GM19238 (cell line): ENCODE results near the gene CEBPG.

Source experiments
- DNase-seq: peaks from one replicate; pipeline ENCODE4 v3.0.0; 2011; ENCODE audit warnings: low spot score; ENCODE audit not compliant: insufficient read length

The CEBPG gene

GRCh38 chr19:33394723-33395560 is 21.4 kb downstream of the CEBPG start:
- DNase-seq: no peak

- no peak for DNase-seq
These were observed 22.3 kb downstream of the CEBPG start for GRCh38 chr19:33395561-33396550.

GRCh38 chr19:33396701-33397535 is 23.4 kb downstream of the CEBPG start:
- DNase-seq: no peak

- no peak for DNase-seq
These were observed 24.2 kb downstream of the CEBPG start for GRCh38 chr19:33397536-33398360.

- no peak for DNase-seq
These were observed 25.0 kb downstream of the CEBPG start for GRCh38 chr19:33398361-33399060.

GRCh38 chr19:33399081-33399744 is 25.7 kb downstream of the CEBPG start:
- DNase-seq: no peak

- no peak for DNase-seq
These were observed 26.5 kb downstream of the CEBPG start for GRCh38 chr19:33399745-33400681.

GRCh38 chr19:33400856-33401682 is 27.6 kb downstream of the CEBPG start:
- no peak for DNase-seq

- no peak for DNase-seq
These were observed 28.3 kb downstream of the CEBPG start for GRCh38 chr19:33401683-33402420.

GRCh38 chr19:33402421-33403220 is 29.1 kb downstream of the CEBPG start:
- DNase-seq: no peak

- no peak for DNase-seq
These were observed 29.9 kb downstream of the CEBPG start for GRCh38 chr19:33403221-33403972.

GRCh38 chr19:33403973-33404304 is 30.4 kb downstream of the CEBPG start:
- DNase-seq: no peak

- no peak for DNase-seq
These were observed 31.2 kb downstream of the CEBPG start for GRCh38 chr19:33404506-33405253.

- no peak for DNase-seq
These were observed 31.7 kb downstream of the CEBPG start for GRCh38 chr19:33405254-33405552.
